ENCODE data around the gene DOK7. TPM values are rescaled to one million over a fixed set of nuclear protein-coding genes. Genes with fewer than 3 reads are reported as not detected.

DOK7 gene
- total and polyA plus RNA-seq, 2 donors = 0.33 to 1.8 TPM

DNA sequence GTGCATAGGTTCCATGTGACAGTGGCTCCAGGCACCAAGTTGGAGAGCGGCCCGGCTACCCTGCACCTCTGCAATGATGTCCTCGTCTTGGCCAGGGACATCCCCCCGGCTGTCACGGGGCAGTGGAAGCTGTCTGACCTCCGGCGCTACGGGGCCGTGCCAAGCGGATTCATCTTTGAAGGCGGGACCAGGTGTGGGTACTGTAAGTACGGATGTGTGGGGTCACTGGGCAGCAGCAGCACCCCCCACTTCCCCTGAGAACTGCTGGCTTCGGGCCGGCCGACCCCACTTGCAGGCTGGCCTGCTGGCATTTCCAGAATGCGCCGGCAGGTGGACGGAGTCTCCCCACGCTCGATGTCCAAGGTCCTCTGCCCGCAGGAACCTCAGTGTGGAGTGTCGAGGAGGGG lies 13.2 kb downstream of the DOK7 start:
- Histone ChIP-seq H3K4me1 (ENCODE audit: control insufficient read depth in 2 of 2, insufficient read depth in 2 of 2, low read length in 2 of 2) (no peaks in the 10 kb centered on the region), H3K27me3 (ENCODE audit: control insufficient read depth in 2 of 2, insufficient read depth in 1 of 2, low read length in 1 of 2) (peaks cover 0 to 11% of the 10 kb centered on the region in 2 donors), H3K36me3 (ENCODE audit: control insufficient read depth in 2 of 2, insufficient read depth in 2 of 2, low read length in 1 of 2) (no peaks in the 10 kb centered on the region), H3K27ac (ENCODE audit: low read depth in 1 of 2, low read length in 1 of 2) (no peak overlapping the region), H3K9me3 (ENCODE audit: control insufficient read depth in 2 of 2, insufficient read depth in 1 of 2, low read length in 1 of 2) (no peaks in the 10 kb centered on the region), H3K4me3 (ENCODE audit: low read length in 2 of 2) (no peak overlapping the region)
- DNase-seq (ENCODE audit: low read depth in 6 of 9, low spot score in 9 of 9) = no peak
- WGBS = 91% methylated on average over 22 of the region's 22 CpGs

DNA sequence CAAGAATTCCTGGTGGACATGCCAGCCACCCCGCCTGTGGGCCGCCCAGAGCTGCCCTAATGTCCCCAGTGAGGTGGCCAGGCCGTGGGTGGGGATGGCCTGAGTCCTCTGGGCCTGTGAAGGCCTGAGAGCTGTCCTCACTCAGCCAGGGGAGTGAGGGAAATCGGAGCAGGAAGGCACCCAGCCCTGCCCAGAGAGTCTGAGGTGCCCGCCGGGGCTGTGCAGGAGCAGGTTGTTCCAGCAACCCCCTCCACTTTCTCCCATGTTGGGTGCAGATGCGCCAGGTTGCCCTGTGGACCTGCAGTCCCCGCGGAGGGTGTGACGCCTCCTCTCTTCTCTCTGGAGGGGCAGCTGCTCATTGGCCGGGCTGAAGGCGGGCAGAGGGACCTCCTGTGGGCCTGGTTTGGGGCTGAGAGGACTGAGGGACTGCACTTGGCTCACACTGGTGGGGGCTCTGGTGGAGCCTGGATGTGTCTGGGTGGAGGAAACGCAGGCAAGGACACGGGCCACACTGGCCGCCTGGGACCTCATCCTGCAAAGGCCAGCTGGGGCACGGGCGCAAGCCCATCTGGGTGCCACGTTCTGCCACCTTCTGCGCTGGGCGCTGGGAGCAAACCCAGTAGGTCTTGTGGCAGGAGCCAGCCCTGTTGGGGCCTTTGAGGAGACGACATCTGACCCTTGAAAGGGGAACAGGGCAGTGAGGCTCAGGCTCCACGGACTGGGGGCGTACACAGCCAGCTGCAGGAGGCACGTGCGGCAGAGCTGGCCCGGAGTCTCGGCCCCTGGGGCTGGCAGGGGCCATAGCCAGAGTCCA lies 14.0 kb downstream of the DOK7 start:
- Histone ChIP-seq H3K9me3 (ENCODE audit: control insufficient read depth in 2 of 2, insufficient read depth in 1 of 2, low read length in 1 of 2) (no peaks in the 10 kb centered on the region), H3K27me3 (ENCODE audit: control insufficient read depth in 2 of 2, insufficient read depth in 1 of 2, low read length in 1 of 2) (peaks cover 0 to 19% of the 10 kb centered on the region in 2 donors), H3K4me3 (ENCODE audit: low read length in 2 of 2) (no peak overlapping the region), H3K27ac (ENCODE audit: low read depth in 1 of 2, low read length in 1 of 2) (no peak overlapping the region), H3K36me3 (ENCODE audit: control insufficient read depth in 2 of 2, insufficient read depth in 2 of 2, low read length in 1 of 2) (no peaks in the 10 kb centered on the region), H3K4me1 (ENCODE audit: control insufficient read depth in 2 of 2, insufficient read depth in 2 of 2, low read length in 2 of 2) (no peaks in the 10 kb centered on the region)
- 93% methylated on average over 27 of the region's 27 CpGs for WGBS
- no peak for DNase-seq (ENCODE audit: low read depth in 6 of 9, low spot score in 9 of 9)

DNA sequence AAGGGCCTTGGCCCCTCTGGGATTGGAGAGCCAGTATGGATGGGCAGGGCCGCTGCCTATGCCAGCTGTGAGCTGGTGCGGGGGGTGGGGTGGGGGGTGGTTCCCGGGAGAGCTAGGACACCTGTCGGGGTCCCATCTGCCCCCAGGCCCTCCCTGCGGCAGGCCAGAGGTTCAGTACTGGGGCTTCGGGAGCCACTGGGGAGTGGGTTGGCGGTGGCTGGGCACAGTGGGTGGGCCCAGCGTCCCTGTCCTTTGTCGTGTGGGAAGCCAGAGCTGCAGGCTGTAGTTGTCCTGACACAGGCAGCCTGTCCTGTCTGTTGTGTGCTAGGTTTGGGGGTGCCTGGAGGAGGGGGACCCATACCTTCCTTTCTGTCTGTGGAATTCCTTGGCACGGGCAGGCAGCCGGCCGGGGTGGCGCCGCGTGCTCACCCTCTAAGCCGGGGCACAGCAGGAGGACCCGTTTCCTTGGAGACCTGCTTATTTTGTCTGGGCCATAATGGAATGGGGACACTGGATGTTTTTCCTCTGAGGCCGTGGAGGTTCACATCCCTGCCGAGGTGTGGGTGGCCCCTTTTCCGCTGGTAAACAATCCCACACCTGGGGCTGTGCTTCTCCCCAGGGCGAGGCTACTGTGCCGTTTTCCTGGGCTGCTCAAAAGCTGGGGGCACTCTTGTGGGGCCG lies 14.8 kb downstream of the DOK7 start:
- Histone ChIP-seq H3K27ac (ENCODE audit: low read depth in 1 of 2, low read length in 1 of 2) (no peak overlapping the region), H3K4me3 (ENCODE audit: low read length in 2 of 2) (no peak overlapping the region), H3K9me3 (ENCODE audit: control insufficient read depth in 2 of 2, insufficient read depth in 1 of 2, low read length in 1 of 2) (no peaks in the 10 kb centered on the region), H3K4me1 (ENCODE audit: control insufficient read depth in 2 of 2, insufficient read depth in 2 of 2, low read length in 2 of 2) (no peaks in the 10 kb centered on the region), H3K27me3 (ENCODE audit: control insufficient read depth in 2 of 2, insufficient read depth in 1 of 2, low read length in 1 of 2) (peaks cover 0 to 26% of the 10 kb centered on the region in 2 donors), H3K36me3 (ENCODE audit: control insufficient read depth in 2 of 2, insufficient read depth in 2 of 2, low read length in 1 of 2) (no peaks in the 10 kb centered on the region)
- WGBS = 88% methylated on average over 23 of the region's 23 CpGs
- DNase-seq (ENCODE audit: low read depth in 6 of 9, low spot score in 9 of 9) = no peak

DNA sequence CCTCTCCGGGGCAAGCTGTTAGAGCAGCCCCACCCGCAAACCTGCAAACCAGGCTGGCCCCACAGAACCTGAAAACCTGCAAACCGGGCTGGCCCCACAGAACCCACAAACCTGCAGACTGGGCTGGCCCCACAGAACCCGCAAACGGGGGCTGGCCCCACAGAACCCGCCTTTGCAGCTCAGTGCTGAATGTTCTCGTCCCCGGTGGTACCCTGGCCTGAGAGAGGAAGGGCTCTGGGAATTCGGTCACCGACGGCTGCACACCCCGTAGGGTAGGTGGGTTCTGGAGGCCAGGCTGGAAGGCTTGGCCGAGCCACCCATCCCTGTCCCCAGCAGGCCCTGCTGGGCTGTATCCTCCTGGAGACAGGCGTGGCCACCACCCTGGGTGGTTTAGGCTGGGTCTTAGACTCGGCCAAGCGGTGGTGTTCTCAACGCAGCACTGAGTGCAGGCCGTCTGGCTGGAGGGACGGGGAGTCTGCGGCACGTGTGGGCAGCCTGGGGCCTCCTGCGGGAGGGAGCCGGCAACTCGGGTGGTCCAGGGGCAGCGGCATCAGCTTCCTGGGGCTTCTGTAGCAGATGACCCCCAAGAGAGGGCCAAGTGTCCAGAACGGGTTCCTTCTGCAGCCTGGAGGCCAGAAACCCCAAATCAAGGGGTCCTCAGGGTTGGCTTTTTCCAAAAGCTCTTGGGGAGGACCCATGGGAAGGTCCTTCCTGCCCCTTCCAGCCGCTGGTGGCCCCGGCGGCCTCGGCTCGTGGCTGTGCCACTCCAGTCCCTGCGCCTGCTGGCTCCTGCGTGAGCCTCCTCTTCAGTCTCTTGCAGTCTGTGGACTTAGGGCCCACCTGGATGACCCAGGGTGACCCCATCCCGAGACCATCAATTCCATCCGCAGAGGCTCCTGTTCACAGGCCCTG lies 15.6 kb downstream of the DOK7 start:
- WGBS = 91% methylated on average over 35 of the region's 35 CpGs
- H3K27me3 ChIP-seq (ENCODE audit: control insufficient read depth in 2 of 2, insufficient read depth in 1 of 2, low read length in 1 of 2) = peaks cover 3 to 33% of the 10 kb centered on the region in 2 donors
- H3K4me1 ChIP-seq (ENCODE audit: control insufficient read depth in 2 of 2, insufficient read depth in 2 of 2, low read length in 2 of 2) = no peaks in the 10 kb centered on the region
- DNase-seq (ENCODE audit: low read depth in 6 of 9, low spot score in 9 of 9) = no peak
- no peaks in the 10 kb centered on the region for H3K9me3 ChIP-seq (ENCODE audit: control insufficient read depth in 2 of 2, insufficient read depth in 1 of 2, low read length in 1 of 2)
- no peaks in the 10 kb centered on the region for H3K36me3 ChIP-seq (ENCODE audit: control insufficient read depth in 2 of 2, insufficient read depth in 2 of 2, low read length in 1 of 2)
- no peak overlapping the region for H3K4me3 ChIP-seq (ENCODE audit: low read length in 2 of 2)
- no peak overlapping the region for H3K27ac ChIP-seq (ENCODE audit: low read depth in 1 of 2, low read length in 1 of 2)

DNA sequence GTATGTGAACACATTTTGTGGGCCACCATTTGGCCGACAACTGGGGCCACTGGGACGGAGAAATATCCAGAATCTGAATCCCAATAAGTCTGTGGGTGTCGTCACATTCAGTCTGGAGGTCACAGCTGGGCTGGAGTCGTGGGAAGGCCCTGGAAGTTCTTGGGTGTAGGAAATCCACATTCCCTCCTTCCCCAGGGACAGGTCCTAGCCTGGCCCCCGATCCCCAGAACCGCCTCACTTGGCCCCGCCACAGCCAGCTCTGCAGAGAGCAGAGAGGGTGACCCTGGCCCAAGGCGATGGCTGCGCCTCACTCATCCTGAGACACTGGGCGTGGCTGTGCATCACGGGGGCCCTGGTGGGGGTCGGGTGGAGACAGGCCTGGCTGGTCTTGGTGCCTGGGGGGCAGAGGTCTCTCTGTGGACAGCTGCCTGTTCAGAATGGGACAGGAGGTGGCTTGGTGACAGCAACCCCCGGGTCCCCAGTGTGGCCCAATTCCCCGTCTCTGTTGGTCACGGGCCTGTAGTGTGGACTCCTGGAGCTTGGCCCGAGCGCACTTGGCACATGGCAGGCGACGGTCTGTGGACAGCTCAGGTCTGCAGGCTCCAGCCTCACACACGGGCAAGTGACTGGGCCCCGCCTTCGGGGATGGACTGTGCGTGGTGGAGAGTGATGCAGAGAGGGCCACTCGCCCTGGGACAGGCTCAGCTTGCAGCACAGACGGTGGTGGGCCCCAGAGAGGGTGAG lies 16.4 kb downstream of the DOK7 start:
- WGBS = 90% methylated on average over 25 of the region's 25 CpGs
- no peak for DNase-seq (ENCODE audit: low read depth in 6 of 9, low spot score in 9 of 9)
- no peaks in the 10 kb centered on the region for H3K4me1 ChIP-seq (ENCODE audit: control insufficient read depth in 2 of 2, insufficient read depth in 2 of 2, low read length in 2 of 2)
- no peak overlapping the region for H3K4me3 ChIP-seq (ENCODE audit: low read length in 2 of 2)
- H3K36me3 ChIP-seq (ENCODE audit: control insufficient read depth in 2 of 2, insufficient read depth in 2 of 2, low read length in 1 of 2) = no peaks in the 10 kb centered on the region
- H3K27ac ChIP-seq (ENCODE audit: low read depth in 1 of 2, low read length in 1 of 2) = no peak overlapping the region
- peaks cover 10 to 41% of the 10 kb centered on the region in 2 donors for H3K27me3 ChIP-seq (ENCODE audit: control insufficient read depth in 2 of 2, insufficient read depth in 1 of 2, low read length in 1 of 2)
- no peaks in the 10 kb centered on the region for H3K9me3 ChIP-seq (ENCODE audit: control insufficient read depth in 2 of 2, insufficient read depth in 1 of 2, low read length in 1 of 2)

DNA sequence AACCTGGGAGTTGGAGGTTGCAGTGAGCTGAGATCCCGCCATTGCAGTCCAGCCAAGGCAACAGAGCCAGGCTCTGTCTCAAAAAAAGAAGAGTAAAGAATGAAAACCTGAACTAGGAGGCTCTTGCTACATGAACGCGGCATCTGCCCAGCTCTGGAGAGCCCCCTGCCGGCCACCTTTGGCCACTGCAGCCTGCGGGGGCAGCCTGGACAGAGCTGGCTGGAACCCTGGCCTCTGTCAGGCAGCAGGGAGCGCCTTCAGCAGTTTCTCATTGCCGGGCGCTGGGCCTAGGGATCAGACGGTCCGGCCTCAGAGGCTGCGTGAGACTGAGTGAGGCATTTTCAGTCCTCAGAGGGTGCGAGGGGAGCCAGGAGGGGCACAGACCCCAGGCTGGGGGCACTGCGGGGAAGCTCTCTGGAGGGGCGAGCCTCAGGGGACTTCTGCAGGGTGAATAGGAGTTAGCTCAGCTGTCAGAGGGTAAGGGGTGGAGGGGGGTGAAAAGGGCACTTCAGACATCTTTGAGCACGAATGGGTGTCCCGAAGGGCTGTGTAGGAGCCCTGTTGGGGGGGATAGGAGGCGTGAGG lies 17.5 kb downstream of the DOK7 start:
- Histone ChIP-seq H3K4me3 (ENCODE audit: low read length in 2 of 2) (no peak overlapping the region), H3K27me3 (ENCODE audit: control insufficient read depth in 2 of 2, insufficient read depth in 1 of 2, low read length in 1 of 2) (peaks cover 21 to 52% of the 10 kb centered on the region in 2 donors), H3K9me3 (ENCODE audit: control insufficient read depth in 2 of 2, insufficient read depth in 1 of 2, low read length in 1 of 2) (no peaks in the 10 kb centered on the region), H3K36me3 (ENCODE audit: control insufficient read depth in 2 of 2, insufficient read depth in 2 of 2, low read length in 1 of 2) (no peaks in the 10 kb centered on the region), H3K27ac (ENCODE audit: low read depth in 1 of 2, low read length in 1 of 2) (no peak overlapping the region), H3K4me1 (ENCODE audit: control insufficient read depth in 2 of 2, insufficient read depth in 2 of 2, low read length in 2 of 2) (no peaks in the 10 kb centered on the region)
- 25% methylated on average over 17 of the region's 17 CpGs for WGBS
- DNase-seq (ENCODE audit: low read depth in 6 of 9, low spot score in 9 of 9) = peak; percentile 4 to 75 (median 37)

DNA sequence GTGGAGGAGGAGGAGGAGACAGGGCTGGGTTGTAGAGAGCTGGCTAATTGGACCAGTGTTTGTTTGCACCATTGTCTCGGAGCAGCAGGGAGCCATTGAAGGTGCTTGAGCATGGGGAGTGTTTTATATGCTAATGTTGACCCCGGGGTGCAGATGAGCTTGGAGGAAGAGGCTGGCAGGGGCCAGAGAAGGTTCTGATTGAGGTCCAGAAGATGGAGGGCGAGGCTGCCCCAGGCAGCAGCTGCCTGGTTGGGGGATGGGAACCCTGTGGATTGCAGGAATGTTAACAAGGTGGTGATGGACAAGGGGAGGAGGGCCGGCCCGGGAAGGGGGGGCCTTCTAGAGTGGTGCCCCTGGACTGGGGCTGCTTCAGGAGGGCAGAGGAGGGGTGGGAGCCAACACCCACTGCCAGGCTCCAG lies 18.0 kb downstream of the DOK7 start:
- WGBS = 56% methylated on average over 5 of the region's 5 CpGs
- Histone ChIP-seq H3K4me1 (ENCODE audit: control insufficient read depth in 2 of 2, insufficient read depth in 2 of 2, low read length in 2 of 2) (no peaks in the 10 kb centered on the region), H3K27ac (ENCODE audit: low read depth in 1 of 2, low read length in 1 of 2) (no peak overlapping the region), H3K4me3 (ENCODE audit: low read length in 2 of 2) (no peak overlapping the region), H3K27me3 (ENCODE audit: control insufficient read depth in 2 of 2, insufficient read depth in 1 of 2, low read length in 1 of 2) (peaks cover 26 to 57% of the 10 kb centered on the region in 2 donors), H3K36me3 (ENCODE audit: control insufficient read depth in 2 of 2, insufficient read depth in 2 of 2, low read length in 1 of 2) (no peaks in the 10 kb centered on the region), H3K9me3 (ENCODE audit: control insufficient read depth in 2 of 2, insufficient read depth in 1 of 2, low read length in 1 of 2) (no peaks in the 10 kb centered on the region)
- DNase-seq (ENCODE audit: low read depth in 6 of 9, low spot score in 9 of 9) = no peak

DNA sequence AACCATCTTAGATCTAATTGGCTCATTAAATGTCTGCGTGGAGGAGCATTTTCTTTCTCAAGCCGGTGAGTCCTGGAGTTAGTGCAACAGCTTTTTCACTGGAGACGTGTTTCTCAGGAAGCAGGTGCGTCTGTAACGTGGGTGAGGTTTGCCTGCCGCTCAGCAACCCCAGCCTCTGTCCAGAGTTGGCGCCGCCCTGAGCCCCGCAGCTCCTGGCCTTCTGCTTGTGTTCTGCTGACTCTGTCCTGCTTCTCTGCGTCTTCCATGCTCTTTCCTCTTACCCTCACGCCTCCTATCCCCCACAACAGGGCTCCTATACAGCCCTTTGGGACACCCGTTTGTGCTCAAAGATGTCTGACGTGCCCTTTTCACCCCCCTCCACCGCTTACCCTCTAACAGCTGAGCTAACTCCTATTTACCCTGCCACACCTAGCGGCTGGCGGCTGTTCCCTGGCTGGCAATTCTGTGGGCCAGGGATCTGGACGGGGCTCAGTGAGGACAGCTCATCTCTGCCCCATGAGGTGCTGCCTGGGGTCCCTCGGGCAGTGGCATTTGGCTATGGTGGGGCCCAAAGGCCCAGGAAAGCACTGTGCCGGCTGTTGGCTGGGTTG lies 18.8 kb downstream of the DOK7 start:
- no peak for DNase-seq (ENCODE audit: low read depth in 6 of 9, low spot score in 9 of 9)
- peaks cover 30 to 64% of the 10 kb centered on the region in 2 donors for H3K27me3 ChIP-seq (ENCODE audit: control insufficient read depth in 2 of 2, insufficient read depth in 1 of 2, low read length in 1 of 2)
- H3K4me1 ChIP-seq (ENCODE audit: control insufficient read depth in 2 of 2, insufficient read depth in 2 of 2, low read length in 2 of 2) = no peaks in the 10 kb centered on the region
- no peak overlapping the region for H3K4me3 ChIP-seq (ENCODE audit: low read length in 2 of 2)
- 58% methylated on average over 19 of the region's 19 CpGs for WGBS
- H3K9me3 ChIP-seq (ENCODE audit: control insufficient read depth in 2 of 2, insufficient read depth in 1 of 2, low read length in 1 of 2) = no peaks in the 10 kb centered on the region
- H3K27ac ChIP-seq (ENCODE audit: low read depth in 1 of 2, low read length in 1 of 2) = no peak overlapping the region
- H3K36me3 ChIP-seq (ENCODE audit: control insufficient read depth in 2 of 2, insufficient read depth in 2 of 2, low read length in 1 of 2) = no peaks in the 10 kb centered on the region

Measured in thymus (tissue), 11 donors.